Hypothalamus (tissue), 51 donors: ENCODE data around the gene ACADS.

ENCODE experiments used
- DNase-seq, 51 donors: peaks; one replicate each; lab custom pipeline; 2025; lab: John Stamatoyannopoulos, UW

ACADS gene

GRCh38 chr12:120725659-120726509 lies at the start of gene ACADS:
Gene ACADS, plus strand, starts transcription at chr12:120725826. Its CDS starts 60 bp downstream, at chr12:120725886.
- DNase-seq: peak in 50 of 51 donors; percentile 11 to 86 (median 68)

- no peak for DNase-seq
Measured at GRCh38 chr12:120677765-120678473, 47.7 kb upstream of the ACADS start.

GRCh38 chr12:120678572-120678971 lies 47.1 kb upstream of the ACADS start:
- no peak for DNase-seq

GRCh38 chr12:120680165-120680738 lies 45.4 kb upstream of the ACADS start:
- DNase-seq: no peak

- no peak for DNase-seq
Measured at GRCh38 chr12:120684523-120684932, 41.1 kb upstream of the ACADS start.

- DNase-seq: no peak
Measured at GRCh38 chr12:120685522-120685921, 40.1 kb upstream of the ACADS start.

GRCh38 chr12:120686151-120686689 lies 39.4 kb upstream of the ACADS start:
- peak; percentile 83 to 99 (median 97) for DNase-seq

- DNase-seq: peak; percentile 94 to 99 (median 98)
Measured at GRCh38 chr12:120686690-120687577, 38.7 kb upstream of the ACADS start, which contains the start of gene MLEC. Gene MLEC, plus strand, starts transcription at chr12:120687149. Its CDS starts 148 bp downstream, at chr12:120687297.

GRCh38 chr12:120687578-120688289 lies 37.9 kb upstream of the ACADS start:
- peak in 1 of 51 donors; percentile 9 for DNase-seq

GRCh38 chr12:120688527-120689071 lies 37.0 kb upstream of the ACADS start:
- peak in 1 of 51 donors; percentile 7 for DNase-seq

- DNase-seq: no peak
Measured at GRCh38 chr12:120689397-120690082, 36.1 kb upstream of the ACADS start.

GRCh38 chr12:120690083-120690450 lies 35.6 kb upstream of the ACADS start:
- DNase-seq: no peak

GRCh38 chr12:120690978-120691377 lies 34.6 kb upstream of the ACADS start:
- no peak for DNase-seq

GRCh38 chr12:120692524-120693033 lies 33.0 kb upstream of the ACADS start:
- no peak for DNase-seq

- peak in 1 of 51 donors; percentile 9 for DNase-seq
Measured at GRCh38 chr12:120693848-120694247, 31.8 kb upstream of the ACADS start.

GRCh38 chr12:120696626-120697025 lies 29.0 kb upstream of the ACADS start:
- DNase-seq: no peak

GRCh38 chr12:120697344-120697743 lies 28.3 kb upstream of the ACADS start:
- DNase-seq: no peak

- no peak for DNase-seq
Measured at GRCh38 chr12:120698665-120699064, 27.0 kb upstream of the ACADS start.
